ENCODE results near the gene PARD6A. TPM values are rescaled to one million over a fixed set of nuclear protein-coding genes. Genes with fewer than 3 reads are reported as not detected.

Gene PARD6A
- total RNA-seq, 6 experiments from 2014 or later = 0.55 to 1.1 (median 0.86) TPM

- Mint-ChIP-seq H3K27ac (no peak overlapping the region), H3K4me1 (ENCODE audit: low read depth) (no peaks in the 10 kb centered on the region; the same call in 1 of the 2 replicates), H3K36me3 (ENCODE audit: low read depth) (peaks cover 13% of the 10 kb centered on the region), H3K9me3 (peaks cover 6% of the 10 kb centered on the region), H3K27me3 (ENCODE audit: insufficient read depth) (no peaks in the 10 kb centered on the region), H3K4me3 (no peak overlapping the region)
- no peak for DNase-seq
- TF ChIP-seq, protein P1, sequence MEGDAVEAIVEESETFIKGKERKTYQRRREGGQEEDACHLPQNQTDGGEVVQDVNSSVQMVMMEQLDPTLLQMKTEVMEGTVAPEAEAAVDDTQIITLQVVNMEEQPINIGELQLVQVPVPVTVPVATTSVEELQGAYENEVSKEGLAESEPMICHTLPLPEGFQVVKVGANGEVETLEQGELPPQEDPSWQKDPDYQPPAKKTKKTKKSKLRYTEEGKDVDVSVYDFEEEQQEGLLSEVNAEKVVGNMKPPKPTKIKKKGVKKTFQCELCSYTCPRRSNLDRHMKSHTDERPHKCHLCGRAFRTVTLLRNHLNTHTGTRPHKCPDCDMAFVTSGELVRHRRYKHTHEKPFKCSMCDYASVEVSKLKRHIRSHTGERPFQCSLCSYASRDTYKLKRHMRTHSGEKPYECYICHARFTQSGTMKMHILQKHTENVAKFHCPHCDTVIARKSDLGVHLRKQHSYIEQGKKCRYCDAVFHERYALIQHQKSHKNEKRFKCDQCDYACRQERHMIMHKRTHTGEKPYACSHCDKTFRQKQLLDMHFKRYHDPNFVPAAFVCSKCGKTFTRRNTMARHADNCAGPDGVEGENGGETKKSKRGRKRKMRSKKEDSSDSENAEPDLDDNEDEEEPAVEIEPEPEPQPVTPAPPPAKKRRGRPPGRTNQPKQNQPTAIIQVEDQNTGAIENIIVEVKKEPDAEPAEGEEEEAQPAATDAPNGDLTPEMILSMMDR (IDR thresholded peaks at IDR 0.05) = no peak
Observed at GRCh38 chr16:67694611-67695010, 33.9 kb downstream of the PARD6A start.

GRCh38 chr16:67697422-67698185, 36.8 kb downstream of the PARD6A start:
- no peaks in the 10 kb centered on the region; the same call in 1 of the 2 replicates for H3K4me1 Mint-ChIP-seq (ENCODE audit: low read depth)
- no peak for DNase-seq
- TF ChIP-seq, protein P1 (IDR thresholded peaks at IDR 0.05) = no peak
- peaks cover 6% of the 10 kb centered on the region for H3K9me3 Mint-ChIP-seq
- H3K27me3 Mint-ChIP-seq (ENCODE audit: insufficient read depth) = no peaks in the 10 kb centered on the region
- H3K36me3 Mint-ChIP-seq (ENCODE audit: low read depth) = peaks cover 9% of the 10 kb centered on the region
- H3K27ac Mint-ChIP-seq = no peak overlapping the region
- no peak overlapping the region for H3K4me3 Mint-ChIP-seq

DNA sequence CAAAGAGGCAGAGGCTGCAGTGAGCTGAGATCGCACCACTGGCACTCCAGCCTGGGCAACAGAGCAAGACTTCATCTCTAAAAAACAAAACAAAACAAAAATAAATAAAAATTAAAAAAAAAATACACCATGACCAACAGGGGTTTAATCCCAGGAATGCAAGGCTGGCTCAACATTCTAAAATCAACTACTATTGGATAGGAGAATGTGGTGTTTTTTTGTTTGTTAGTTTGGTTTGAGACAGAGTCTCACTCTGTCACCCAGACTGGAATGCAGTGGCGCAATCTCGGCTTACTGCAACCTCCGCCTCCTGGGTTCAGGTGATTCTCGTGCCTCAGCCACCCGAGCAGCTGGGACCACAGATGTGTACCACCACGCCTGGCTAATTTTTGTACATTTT, 38.5 kb downstream of the PARD6A start:
- Mint-ChIP-seq H3K4me3 (no peak overlapping the region), H3K4me1 (ENCODE audit: low read depth) (no peaks in the 10 kb centered on the region; the same call in 1 of the 2 replicates), H3K36me3 (ENCODE audit: low read depth) (peaks cover 9% of the 10 kb centered on the region), H3K27me3 (ENCODE audit: insufficient read depth) (no peaks in the 10 kb centered on the region), H3K27ac (no peak overlapping the region), H3K9me3 (peaks cover 6% of the 10 kb centered on the region)
- DNase-seq = no peak
- TF ChIP-seq, protein P1 (IDR thresholded peaks at IDR 0.05) = no peak

DNA sequence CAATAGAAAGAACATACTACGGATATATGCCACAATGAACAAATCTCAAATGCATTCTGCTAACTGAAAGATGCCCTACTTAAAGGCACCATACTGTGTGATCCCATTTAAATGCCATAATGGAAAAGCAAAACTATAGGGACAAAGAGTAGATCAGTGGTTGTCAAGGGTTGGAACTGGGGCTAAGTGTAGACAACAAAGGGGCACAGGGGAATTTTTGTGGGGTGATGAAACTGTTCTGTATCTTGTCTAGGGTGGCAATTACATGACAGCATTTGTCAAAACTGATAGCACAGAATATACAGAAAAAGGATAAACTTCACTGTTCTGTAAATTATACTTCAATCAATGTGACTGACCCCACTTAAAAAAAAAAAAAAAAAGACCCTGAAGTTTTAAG, 40.7 kb downstream of the PARD6A start:
- DNase-seq = no peak
- Mint-ChIP-seq H3K9me3 (peaks cover 6% of the 10 kb centered on the region), H3K27me3 (ENCODE audit: insufficient read depth) (no peaks in the 10 kb centered on the region), H3K27ac (no peak overlapping the region), H3K36me3 (ENCODE audit: low read depth) (peaks cover 9% of the 10 kb centered on the region), H3K4me1 (ENCODE audit: low read depth) (no peaks in the 10 kb centered on the region; the same call in 1 of the 2 replicates), H3K4me3 (no peak overlapping the region)
- TF ChIP-seq, protein P1 (IDR thresholded peaks at IDR 0.05) = no peak

- Mint-ChIP-seq H3K4me1 (ENCODE audit: low read depth) (no peaks in the 10 kb centered on the region; the same call in 1 of the 2 replicates), H3K4me3 (no peak overlapping the region), H3K27me3 (ENCODE audit: insufficient read depth) (no peaks in the 10 kb centered on the region), H3K9me3 (peaks cover 6% of the 10 kb centered on the region), H3K27ac (no peak overlapping the region), H3K36me3 (ENCODE audit: low read depth) (peaks cover 9% of the 10 kb centered on the region)
- TF ChIP-seq, protein P1 (IDR thresholded peaks at IDR 0.05) = no peak
- DNase-seq = no peak
Observed at GRCh38 chr16:67702130-67702529, 41.4 kb downstream of the PARD6A start.

Data from HFFc6 (cell line).